Measurements from ENCODE around the gene NDUFS1.

DNA sequence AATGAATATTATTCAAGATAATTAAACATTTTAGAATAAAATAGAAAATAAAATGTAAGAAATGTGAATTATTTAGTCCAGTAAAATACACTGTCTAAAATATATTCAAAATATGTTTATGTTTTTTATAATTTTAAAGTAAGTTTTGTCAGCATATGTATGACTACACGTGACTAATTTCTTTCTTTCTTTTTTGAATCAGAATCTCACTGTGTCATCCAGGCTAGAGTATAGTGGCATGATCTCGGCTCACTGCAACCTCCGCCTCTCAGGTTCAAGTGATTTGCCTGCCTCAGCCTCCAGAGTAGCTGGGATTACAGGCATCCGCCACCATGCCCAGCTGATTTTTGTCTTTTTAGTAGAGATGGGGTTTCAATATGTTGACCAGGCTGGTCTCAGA lies 54.2 kb downstream of the NDUFS1 start:
- TF ChIP-seq, protein P1, sequence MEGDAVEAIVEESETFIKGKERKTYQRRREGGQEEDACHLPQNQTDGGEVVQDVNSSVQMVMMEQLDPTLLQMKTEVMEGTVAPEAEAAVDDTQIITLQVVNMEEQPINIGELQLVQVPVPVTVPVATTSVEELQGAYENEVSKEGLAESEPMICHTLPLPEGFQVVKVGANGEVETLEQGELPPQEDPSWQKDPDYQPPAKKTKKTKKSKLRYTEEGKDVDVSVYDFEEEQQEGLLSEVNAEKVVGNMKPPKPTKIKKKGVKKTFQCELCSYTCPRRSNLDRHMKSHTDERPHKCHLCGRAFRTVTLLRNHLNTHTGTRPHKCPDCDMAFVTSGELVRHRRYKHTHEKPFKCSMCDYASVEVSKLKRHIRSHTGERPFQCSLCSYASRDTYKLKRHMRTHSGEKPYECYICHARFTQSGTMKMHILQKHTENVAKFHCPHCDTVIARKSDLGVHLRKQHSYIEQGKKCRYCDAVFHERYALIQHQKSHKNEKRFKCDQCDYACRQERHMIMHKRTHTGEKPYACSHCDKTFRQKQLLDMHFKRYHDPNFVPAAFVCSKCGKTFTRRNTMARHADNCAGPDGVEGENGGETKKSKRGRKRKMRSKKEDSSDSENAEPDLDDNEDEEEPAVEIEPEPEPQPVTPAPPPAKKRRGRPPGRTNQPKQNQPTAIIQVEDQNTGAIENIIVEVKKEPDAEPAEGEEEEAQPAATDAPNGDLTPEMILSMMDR (conservative IDR thresholded peaks at IDR 0.05; ENCODE audit: low read depth in 2 of 2): no peak
- TF ChIP-seq, protein P2, sequence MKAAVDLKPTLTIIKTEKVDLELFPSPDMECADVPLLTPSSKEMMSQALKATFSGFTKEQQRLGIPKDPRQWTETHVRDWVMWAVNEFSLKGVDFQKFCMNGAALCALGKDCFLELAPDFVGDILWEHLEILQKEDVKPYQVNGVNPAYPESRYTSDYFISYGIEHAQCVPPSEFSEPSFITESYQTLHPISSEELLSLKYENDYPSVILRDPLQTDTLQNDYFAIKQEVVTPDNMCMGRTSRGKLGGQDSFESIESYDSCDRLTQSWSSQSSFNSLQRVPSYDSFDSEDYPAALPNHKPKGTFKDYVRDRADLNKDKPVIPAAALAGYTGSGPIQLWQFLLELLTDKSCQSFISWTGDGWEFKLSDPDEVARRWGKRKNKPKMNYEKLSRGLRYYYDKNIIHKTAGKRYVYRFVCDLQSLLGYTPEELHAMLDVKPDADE (IDR thresholded peaks at IDR 0.05): no peak
- no peak for TF ChIP-seq ZNF114 (CRISPR knock-in tag; IDR thresholded peaks at IDR 0.05)
- TF ChIP-seq CREB1 (CRISPR knock-in tag; IDR thresholded peaks at IDR 0.05; ENCODE audit: low read depth): no peak
- TF ChIP-seq POLR2AphosphoS5 (IDR thresholded peaks at IDR 0.05; ENCODE audit: low read depth): no peak
- no peak for TF ChIP-seq EZH2phosphoT487 (IDR thresholded peaks at IDR 0.05; ENCODE audit: unreplicated experiment)
- TF ChIP-seq JUNB (IDR thresholded peaks at IDR 0.05; ENCODE audit: unreplicated experiment): no peak
- no peak for TF ChIP-seq EZH2 (IDR thresholded peaks at IDR 0.05; ENCODE audit: low read depth, unreplicated experiment)

All from GM23338 (cell line).